K562 (cell line): ENCODE results near the gene NOSTRIN. TPM values are rescaled to one million over a fixed set of nuclear protein-coding genes. Genes with fewer than 3 reads are reported as not detected.
A peak's percentile ranks its signal among the peaks of the same experiment; 100 is the strongest.

Source experiments
- ARID1B ChIP-seq: fragments of 450-650 bp; IDR thresholded peaks from 2 replicates; pipeline ENCODE4 v1.6.1; 2016; ENCODE audit warnings: antibody characterized with exemption, mild to moderate bottlenecking, inconsistent platforms
- BRCA1 ChIP-seq, 2 experiments: fragments of 450-650 bp in 1 of 2; sonication (generic) in 1 of 2; formaldehyde crosslinking in 1 of 2; IDR thresholded peaks; 2 replicates each; pipeline versions ENCODE4 v1.5.0 to v1.6.1; 2017 to 2020; ENCODE audit warnings: mild to moderate bottlenecking in 1 of 2, missing genetic modification reagents in 1 of 2
- EP400 ChIP-seq: fragments of 450-650 bp; IDR thresholded peaks from 2 replicates; pipeline ENCODE4 v1.6.1; 2017; ENCODE audit warnings: antibody characterized with exemption, mild to moderate bottlenecking, moderate library complexity
- ETV6 ChIP-seq, 3 experiments: fragments of 150-350 bp in 1 of 3; sonication (generic) in 1 of 3; formaldehyde crosslinking in 1 of 3; IDR thresholded peaks; 2 replicates each; pipeline versions ENCODE4 v1.6.1 to v1.8.0; 2014 to 2022; ENCODE audit warnings: borderline replicate concordance in 2 of 3, low read depth in 2 of 3, antibody characterized with exemption in 1 of 3, low read length in 1 of 3, mild to moderate bottlenecking in 1 of 3, missing genetic modification reagents in 1 of 3
- HDAC8 ChIP-seq: fragments of 450-650 bp; IDR thresholded peaks from 2 replicates; pipeline ENCODE4 v1.6.1; 2016; ENCODE audit warnings: mild to moderate bottlenecking, missing genetic modification characterization, moderate library complexity, missing compliant biosample characterization
- MCM7 ChIP-seq, 2 experiments: fragments of 450-650 bp; IDR thresholded peaks; 2 replicates each; pipeline ENCODE4 v1.6.1; 2016 to 2018
- POLR2G ChIP-seq: fragments of 200-400 bp; formaldehyde crosslinking; IDR thresholded peaks from 2 replicates; pipeline ENCODE4 v1.6.1; 2017; ENCODE audit warnings: low read depth, mild to moderate bottlenecking, antibody characterized with exemption, low read length, moderate library complexity
- SP1 ChIP-seq: sonication (generic); formaldehyde crosslinking; IDR thresholded peaks from 2 replicates; pipeline ENCODE4 v1.8.1; 2022; ENCODE audit warnings: mild to moderate bottlenecking, missing genetic modification reagents
- ZBTB8A ChIP-seq: fragments of 450-650 bp; IDR thresholded peaks from 2 replicates; pipeline ENCODE4 v1.6.1; 2018; ENCODE audit warnings: mild to moderate bottlenecking, moderate library complexity; ENCODE audit not compliant: partially characterized antibody
- ZNF174 ChIP-seq: fragments of 250-450 bp; sonication (Bioruptor Pico); IDR thresholded peaks from 2 replicates; pipeline ENCODE4 v1.4.0; 2020; ENCODE audit warnings: mild to moderate bottlenecking
- ZNF75A ChIP-seq: fragments of 450-650 bp; formaldehyde crosslinking; IDR thresholded peaks from 2 replicates; pipeline ENCODE4 v1.4.0; 2020; ENCODE audit warnings: mild to moderate bottlenecking
- polyA plus RNA-seq, 8 experiments: library from polyadenylated mRNA; depleted of rRNA in 4 of 8; stranded (reverse) in 5 of 8; unstranded in 3 of 8; fragments of >200 nt; fragmentation: Nextera tagmentation in 2 of 8; fragmentation: Illumina TruSeq in 1 of 8; extraction: Ambion mirVana in 2 of 8; extraction: Trizol in 1 of 8; gene quantifications; 2 replicates each; pipeline versions ENCODE4 v1.2.1 to v1.2.3, GENCODE V29; 2011 to 2014; ENCODE audit warnings: inconsistent platforms in 1 of 8, missing spikeins in 1 of 8
- total RNA-seq, 7 experiments: library from RNA; depleted of rRNA in 6 of 7; stranded (reverse); fragments of >200 nt in 6 of 7; fragmentation: Illumina TruSeq in 2 of 7; extraction: Trizol in 2 of 7; gene quantifications; 2 replicates each; pipeline versions ENCODE4 v1.2.1 to v1.2.3, GENCODE V29; 2011 to 2021; ENCODE audit warnings: low replicate concordance in 1 of 7
- TF ChIP-seq, protein P1 (sequence below): sonication (generic); formaldehyde crosslinking; IDR thresholded peaks from 2 replicates; pipeline ENCODE4 v1.9.0; 2022; ENCODE audit warnings: mild to moderate bottlenecking, missing genetic modification reagents
- TF ChIP-seq, protein P2 (sequence below): sonication (generic); formaldehyde crosslinking; IDR thresholded peaks from 2 replicates; pipeline ENCODE4 v1.8.1; 2023; ENCODE audit warnings: mild to moderate bottlenecking, missing genetic modification reagents
- TF ChIP-seq, protein P3 (sequence below): IDR thresholded peaks from 3 replicates; pipeline ENCODE4 v1.6.1; 2011; ENCODE audit warnings: borderline replicate concordance, mild to moderate bottlenecking, moderate library complexity; ENCODE audit not compliant: insufficient read length; ENCODE audit errors: extremely low read depth
- TF ChIP-seq, protein P4 (sequence below): fragments of 250-450 bp; sonication (Bioruptor Pico); IDR thresholded peaks from 2 replicates; pipeline ENCODE4 v1.5.0; 2021
- TF ChIP-seq, protein P5 (sequence below): fragments of 250-450 bp; sonication (Bioruptor Pico); IDR thresholded peaks from 2 replicates; pipeline ENCODE4 v1.4.0; 2020

Gene NOSTRIN
- total and polyA plus RNA-seq, 9 of the 15 experiments (the other 6 are each of a cell fraction or from before 2014, with no cell fraction given), result 26.7 to 82.9 (median 56.3) TPM

DNA sequence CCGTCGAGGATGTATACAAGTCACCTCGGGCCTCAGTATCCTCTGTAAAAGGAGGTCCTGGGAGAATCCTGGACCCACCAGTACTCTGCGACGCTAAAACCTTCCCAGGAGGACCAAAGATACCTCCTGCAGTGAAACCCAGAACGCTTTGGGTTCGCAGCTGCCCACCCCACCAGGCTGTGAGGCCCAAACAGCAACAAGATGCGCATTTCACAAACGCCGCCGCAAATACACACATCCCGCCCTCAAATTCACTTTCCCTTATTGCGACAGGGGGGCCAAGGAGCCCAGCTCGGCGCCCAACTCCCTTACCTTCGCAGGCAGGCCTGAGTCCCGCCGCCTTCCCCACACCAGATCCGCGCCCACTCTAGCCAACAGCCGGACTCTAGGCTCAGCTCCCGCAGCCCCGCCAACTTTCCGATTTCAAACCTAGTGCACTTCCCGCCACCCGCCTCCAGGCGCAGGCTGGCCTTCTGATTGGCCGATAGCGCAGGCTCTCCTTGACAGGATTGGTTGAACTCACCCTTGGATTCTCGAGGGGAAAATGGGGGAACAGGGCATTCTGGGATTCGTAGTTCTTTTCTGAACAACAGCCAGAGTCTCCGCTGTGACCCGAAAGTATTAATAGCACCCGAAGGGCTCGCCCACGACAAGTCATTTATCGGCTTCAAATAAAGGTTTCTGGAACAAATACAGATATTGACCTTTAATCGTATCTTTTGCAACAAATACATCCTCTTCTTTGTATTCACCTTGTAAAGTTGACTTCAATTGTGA, 87.8 kb downstream of the NOSTRIN start, which contains the start of gene SPC25 (continued):
- peak; percentile 97 for TF ChIP-seq POLR2G
- TF ChIP-seq, protein P1, sequence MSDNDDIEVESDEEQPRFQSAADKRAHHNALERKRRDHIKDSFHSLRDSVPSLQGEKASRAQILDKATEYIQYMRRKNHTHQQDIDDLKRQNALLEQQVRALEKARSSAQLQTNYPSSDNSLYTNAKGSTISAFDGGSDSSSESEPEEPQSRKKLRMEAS (CRISPR knock-in tag), result peak; percentile 57
- TF ChIP-seq MCM7 (IDR thresholded peaks at IDR 0.05), result no peak
- TF ChIP-seq EP400, result peak; percentile 97
- TF ChIP-seq, protein P2, sequence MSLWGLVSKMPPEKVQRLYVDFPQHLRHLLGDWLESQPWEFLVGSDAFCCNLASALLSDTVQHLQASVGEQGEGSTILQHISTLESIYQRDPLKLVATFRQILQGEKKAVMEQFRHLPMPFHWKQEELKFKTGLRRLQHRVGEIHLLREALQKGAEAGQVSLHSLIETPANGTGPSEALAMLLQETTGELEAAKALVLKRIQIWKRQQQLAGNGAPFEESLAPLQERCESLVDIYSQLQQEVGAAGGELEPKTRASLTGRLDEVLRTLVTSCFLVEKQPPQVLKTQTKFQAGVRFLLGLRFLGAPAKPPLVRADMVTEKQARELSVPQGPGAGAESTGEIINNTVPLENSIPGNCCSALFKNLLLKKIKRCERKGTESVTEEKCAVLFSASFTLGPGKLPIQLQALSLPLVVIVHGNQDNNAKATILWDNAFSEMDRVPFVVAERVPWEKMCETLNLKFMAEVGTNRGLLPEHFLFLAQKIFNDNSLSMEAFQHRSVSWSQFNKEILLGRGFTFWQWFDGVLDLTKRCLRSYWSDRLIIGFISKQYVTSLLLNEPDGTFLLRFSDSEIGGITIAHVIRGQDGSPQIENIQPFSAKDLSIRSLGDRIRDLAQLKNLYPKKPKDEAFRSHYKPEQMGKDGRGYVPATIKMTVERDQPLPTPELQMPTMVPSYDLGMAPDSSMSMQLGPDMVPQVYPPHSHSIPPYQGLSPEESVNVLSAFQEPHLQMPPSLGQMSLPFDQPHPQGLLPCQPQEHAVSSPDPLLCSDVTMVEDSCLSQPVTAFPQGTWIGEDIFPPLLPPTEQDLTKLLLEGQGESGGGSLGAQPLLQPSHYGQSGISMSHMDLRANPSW, result no peak; the same call in 1 of the 2 replicates
- TF ChIP-seq SP1 (CRISPR knock-in tag), result peak; percentile 80
- TF ChIP-seq, protein P3, sequence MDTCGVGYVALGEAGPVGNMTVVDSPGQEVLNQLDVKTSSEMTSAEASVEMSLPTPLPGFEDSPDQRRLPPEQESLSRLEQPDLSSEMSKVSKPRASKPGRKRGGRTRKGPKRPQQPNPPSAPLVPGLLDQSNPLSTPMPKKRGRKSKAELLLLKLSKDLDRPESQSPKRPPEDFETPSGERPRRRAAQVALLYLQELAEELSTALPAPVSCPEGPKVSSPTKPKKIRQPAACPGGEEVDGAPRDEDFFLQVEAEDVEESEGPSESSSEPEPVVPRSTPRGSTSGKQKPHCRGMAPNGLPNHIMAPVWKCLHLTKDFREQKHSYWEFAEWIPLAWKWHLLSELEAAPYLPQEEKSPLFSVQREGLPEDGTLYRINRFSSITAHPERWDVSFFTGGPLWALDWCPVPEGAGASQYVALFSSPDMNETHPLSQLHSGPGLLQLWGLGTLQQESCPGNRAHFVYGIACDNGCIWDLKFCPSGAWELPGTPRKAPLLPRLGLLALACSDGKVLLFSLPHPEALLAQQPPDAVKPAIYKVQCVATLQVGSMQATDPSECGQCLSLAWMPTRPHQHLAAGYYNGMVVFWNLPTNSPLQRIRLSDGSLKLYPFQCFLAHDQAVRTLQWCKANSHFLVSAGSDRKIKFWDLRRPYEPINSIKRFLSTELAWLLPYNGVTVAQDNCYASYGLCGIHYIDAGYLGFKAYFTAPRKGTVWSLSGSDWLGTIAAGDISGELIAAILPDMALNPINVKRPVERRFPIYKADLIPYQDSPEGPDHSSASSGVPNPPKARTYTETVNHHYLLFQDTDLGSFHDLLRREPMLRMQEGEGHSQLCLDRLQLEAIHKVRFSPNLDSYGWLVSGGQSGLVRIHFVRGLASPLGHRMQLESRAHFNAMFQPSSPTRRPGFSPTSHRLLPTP, result no peak
- TF ChIP-seq, protein P4, sequence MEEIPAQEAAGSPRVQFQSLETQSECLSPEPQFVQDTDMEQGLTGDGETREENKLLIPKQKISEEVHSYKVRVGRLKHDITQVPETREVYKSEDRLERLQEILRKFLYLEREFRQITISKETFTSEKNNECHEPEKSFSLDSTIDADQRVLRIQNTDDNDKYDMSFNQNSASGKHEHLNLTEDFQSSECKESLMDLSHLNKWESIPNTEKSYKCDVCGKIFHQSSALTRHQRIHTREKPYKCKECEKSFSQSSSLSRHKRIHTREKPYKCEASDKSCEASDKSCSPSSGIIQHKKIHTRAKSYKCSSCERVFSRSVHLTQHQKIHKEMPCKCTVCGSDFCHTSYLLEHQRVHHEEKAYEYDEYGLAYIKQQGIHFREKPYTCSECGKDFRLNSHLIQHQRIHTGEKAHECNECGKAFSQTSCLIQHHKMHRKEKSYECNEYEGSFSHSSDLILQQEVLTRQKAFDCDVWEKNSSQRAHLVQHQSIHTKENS (CRISPR knock-in tag), result no peak
- no peak for TF ChIP-seq ZNF174 (CRISPR knock-in tag)
- TF ChIP-seq ETV6 (IDR thresholded peaks at IDR 0.05; ENCODE audit: borderline replicate concordance in 1 of 2, low read depth in 2 of 2, low read length in 1 of 2), result no peak
- no peak for TF ChIP-seq ETV6 (CRISPR knock-in tag; IDR thresholded peaks at IDR 0.05; ENCODE audit: borderline replicate concordance)
- no peak for TF ChIP-seq ZBTB8A
- TF ChIP-seq ZNF75A (CRISPR knock-in tag), result no peak
- peak; percentile 32; the same call in 1 of the 2 replicates for TF ChIP-seq ARID1B
- TF ChIP-seq, protein P5, sequence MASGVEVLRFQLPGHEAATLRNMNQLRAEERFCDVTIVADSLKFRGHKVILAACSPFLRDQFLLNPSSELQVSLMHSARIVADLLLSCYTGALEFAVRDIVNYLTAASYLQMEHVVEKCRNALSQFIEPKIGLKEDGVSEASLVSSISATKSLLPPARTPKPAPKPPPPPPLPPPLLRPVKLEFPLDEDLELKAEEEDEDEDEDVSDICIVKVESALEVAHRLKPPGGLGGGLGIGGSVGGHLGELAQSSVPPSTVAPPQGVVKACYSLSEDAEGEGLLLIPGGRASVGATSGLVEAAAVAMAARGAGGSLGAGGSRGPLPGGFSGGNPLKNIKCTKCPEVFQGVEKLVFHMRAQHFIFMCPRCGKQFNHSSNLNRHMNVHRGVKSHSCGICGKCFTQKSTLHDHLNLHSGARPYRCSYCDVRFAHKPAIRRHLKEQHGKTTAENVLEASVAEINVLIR, result no peak
- TF ChIP-seq HDAC8, result peak; percentile 36; the same call in 1 of the 2 replicates
- no peak for TF ChIP-seq BRCA1 (IDR thresholded peaks at IDR 0.05)
- no peak for TF ChIP-seq BRCA1 (CRISPR knock-in tag; IDR thresholded peaks at IDR 0.05)
